Gastroesophageal sphincter (tissue), 4 donors: ENCODE measurements around the gene DST. TPM values are rescaled to one million over a fixed set of nuclear protein-coding genes. Genes with fewer than 3 reads are reported as not detected.

Experiments used
- ATAC-seq: fragments of 150-250 bp; one replicate; pipeline ENCODE4 v1.9.1; 2016; ENCODE audit warnings: mild to moderate bottlenecking, moderate library complexity
- H3K27ac ChIP-seq, 4 donors: fragments of 200-600 bp; sonication (generic) in 3 of 4; 1 replicate in 3 of 4; 2 replicates in 1 of 4; pipeline ENCODE4 v1.5.1; 2016 to 2019
- H3K27me3 ChIP-seq: fragments of 200-600 bp; sonication (generic); one replicate; pipeline ENCODE4 v1.5.1; 2019
- H3K36me3 ChIP-seq, 2 donors: fragments of 200-600 bp; sonication (generic); one replicate each; pipeline ENCODE4 v1.5.1; 2019; ENCODE audit warnings: control low read depth in 1 of 2
- H3K4me1 ChIP-seq, 3 donors: fragments of 200-600 bp; sonication (generic); 1 replicate in 2 of 3; 2 replicates in 1 of 3; pipeline ENCODE4 v1.5.1; 2016 to 2019; ENCODE audit warnings: control low read depth in 2 of 3
- H3K4me3 ChIP-seq, 2 donors: fragments of 200-600 bp; sonication (generic); one replicate each; pipeline ENCODE4 v1.5.1; 2019; ENCODE audit warnings: mild to moderate bottlenecking in 1 of 2, moderate library complexity in 1 of 2
- H3K9me3 ChIP-seq, 3 donors: fragments of 200-600 bp; sonication (generic); one replicate each; pipeline ENCODE4 v1.5.1; 2017 to 2019; ENCODE audit warnings: control low read depth in 2 of 3
- EP300 ChIP-seq: sonication (generic); formaldehyde crosslinking; IDR thresholded peaks from one replicate; pipeline ENCODE4 v1.6.1; 2017; ENCODE audit warnings: antibody characterized with exemption, mild to moderate bottlenecking
- POLR2A ChIP-seq, 2 donors: fragments of 450-650 bp; IDR thresholded peaks; one replicate each; pipeline ENCODE4 v1.6.1; 2017; ENCODE audit warnings: antibody characterized with exemption in 2 of 2, mild to moderate bottlenecking in 2 of 2, moderate library complexity in 1 of 2
- POLR2AphosphoS5 ChIP-seq: sonication (generic); formaldehyde crosslinking; IDR thresholded peaks from one replicate; pipeline ENCODE4 v1.6.1; 2017; ENCODE audit warnings: antibody characterized with exemption
- WGBS, 2 donors: methylation state at CpG; one replicate each; pipeline ENCODE4 v1.1.5; 2018; ENCODE audit warnings: low coverage in 1 of 2; 5-methylcytosine and 5-hydroxymethylcytosine counted together
- total RNA-seq, 4 donors: library from RNA; depleted of rRNA; stranded (reverse); fragments of >200 nt; gene quantifications; one replicate each; pipeline ENCODE4 v1.1.0, GENCODE V29; 2016
- TF ChIP-seq, protein P1 (sequence below), 4 experiments: fragments of 200-600 bp in 2 of 4; fragments of 450-650 bp in 2 of 4; sonication (generic) in 1 of 4; IDR thresholded peaks; one replicate each; pipeline ENCODE4 v1.5.1; 2017 to 2019; ENCODE audit warnings: antibody characterized with exemption in 4 of 4, mild to moderate bottlenecking in 2 of 4, moderate library complexity in 2 of 4

The DST gene
- total RNA-seq, 4 donors from 2014 or later: 442 to 716 (median 661) TPM

DNA sequence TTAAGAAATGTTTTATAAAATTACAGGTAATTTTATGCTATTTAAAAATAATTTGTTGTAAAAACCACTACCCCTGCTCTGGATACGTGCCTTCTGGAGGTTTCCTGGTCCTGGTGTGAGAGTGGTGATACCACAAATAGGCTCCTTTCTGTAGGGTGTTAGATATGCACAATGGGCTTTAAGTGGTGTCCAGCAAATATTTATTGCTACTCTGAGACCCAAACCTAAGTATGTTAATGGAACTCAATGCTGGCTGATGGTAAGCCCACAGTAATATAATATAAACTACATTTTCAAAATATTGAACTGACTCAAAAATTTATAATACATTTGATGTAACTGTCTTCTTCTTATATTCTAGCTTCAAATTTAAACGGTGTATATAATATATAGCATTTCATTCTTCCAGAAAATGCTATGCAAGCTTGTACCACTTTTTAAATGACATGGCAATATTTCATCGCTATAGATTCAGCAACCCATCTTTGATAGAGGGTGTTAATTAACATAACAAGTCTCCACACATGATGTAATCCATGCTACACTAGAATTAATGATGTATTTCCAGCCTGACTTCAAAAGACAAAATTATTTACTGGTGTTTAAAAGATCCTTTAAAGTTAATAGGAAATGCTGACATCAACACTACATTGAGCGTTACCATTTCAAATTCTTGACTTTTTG, 161.9 kb downstream of the DST start:
- no peak for ATAC-seq
- peaks cover 7 to 77% of the 10 kb centered on the region in 2 donors for H3K36me3 ChIP-seq

DNA sequence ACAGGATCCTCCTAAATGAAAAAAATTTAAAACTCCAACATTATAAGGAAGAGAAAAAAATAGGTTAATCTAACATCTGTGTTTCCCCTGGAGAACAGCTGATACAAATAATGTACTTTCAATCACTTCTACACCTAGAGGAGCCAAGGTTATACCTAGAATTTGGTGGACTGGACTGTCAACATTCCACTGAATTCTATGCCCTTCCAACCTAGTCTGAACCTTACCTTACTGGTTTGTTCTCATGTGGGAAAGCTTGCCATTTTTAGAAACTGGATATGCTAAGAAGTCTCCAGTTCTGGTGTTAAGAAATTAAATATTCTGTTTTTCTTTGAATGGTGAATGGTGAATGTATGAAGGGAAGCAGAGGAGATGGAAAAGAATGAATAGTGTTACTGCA, 162.4 kb downstream of the DST start:
- H3K4me1 ChIP-seq: peaks cover 2 to 74% (median 4%) of the 10 kb centered on the region in 3 donors
- H3K4me3 ChIP-seq: no peak overlapping the region
- TF ChIP-seq POLR2AphosphoS5 (no peak), EP300 (no peak), POLR2A (IDR thresholded peaks at IDR 0.05) (no peak)
- TF ChIP-seq, protein P1, sequence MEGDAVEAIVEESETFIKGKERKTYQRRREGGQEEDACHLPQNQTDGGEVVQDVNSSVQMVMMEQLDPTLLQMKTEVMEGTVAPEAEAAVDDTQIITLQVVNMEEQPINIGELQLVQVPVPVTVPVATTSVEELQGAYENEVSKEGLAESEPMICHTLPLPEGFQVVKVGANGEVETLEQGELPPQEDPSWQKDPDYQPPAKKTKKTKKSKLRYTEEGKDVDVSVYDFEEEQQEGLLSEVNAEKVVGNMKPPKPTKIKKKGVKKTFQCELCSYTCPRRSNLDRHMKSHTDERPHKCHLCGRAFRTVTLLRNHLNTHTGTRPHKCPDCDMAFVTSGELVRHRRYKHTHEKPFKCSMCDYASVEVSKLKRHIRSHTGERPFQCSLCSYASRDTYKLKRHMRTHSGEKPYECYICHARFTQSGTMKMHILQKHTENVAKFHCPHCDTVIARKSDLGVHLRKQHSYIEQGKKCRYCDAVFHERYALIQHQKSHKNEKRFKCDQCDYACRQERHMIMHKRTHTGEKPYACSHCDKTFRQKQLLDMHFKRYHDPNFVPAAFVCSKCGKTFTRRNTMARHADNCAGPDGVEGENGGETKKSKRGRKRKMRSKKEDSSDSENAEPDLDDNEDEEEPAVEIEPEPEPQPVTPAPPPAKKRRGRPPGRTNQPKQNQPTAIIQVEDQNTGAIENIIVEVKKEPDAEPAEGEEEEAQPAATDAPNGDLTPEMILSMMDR (IDR thresholded peaks at IDR 0.05): no peak
- no peak for ATAC-seq
- no peaks in the 10 kb centered on the region for H3K27me3 ChIP-seq
- H3K9me3 ChIP-seq: no peaks in the 10 kb centered on the region
- H3K27ac ChIP-seq: no peak overlapping the region
- peaks cover 13 to 77% of the 10 kb centered on the region in 2 donors for H3K36me3 ChIP-seq

More for the DNA sequence above, 161.9 kb downstream of the DST start:
- 72 to 78% methylated on average over 3 to 4 of the region's 4 CpGs for WGBS, 2 donors
- Histone ChIP-seq H3K4me3 (no peak overlapping the region), H3K4me1 (peaks cover 2 to 69% (median 4%) of the 10 kb centered on the region in 3 donors), H3K9me3 (no peaks in the 10 kb centered on the region), H3K27ac (no peak overlapping the region), H3K27me3 (no peaks in the 10 kb centered on the region)
- TF ChIP-seq, protein P1 (IDR thresholded peaks at IDR 0.05): no peak
- TF ChIP-seq POLR2A (IDR thresholded peaks at IDR 0.05): no peak
- no peak for TF ChIP-seq POLR2AphosphoS5
- TF ChIP-seq EP300: no peak

DNA sequence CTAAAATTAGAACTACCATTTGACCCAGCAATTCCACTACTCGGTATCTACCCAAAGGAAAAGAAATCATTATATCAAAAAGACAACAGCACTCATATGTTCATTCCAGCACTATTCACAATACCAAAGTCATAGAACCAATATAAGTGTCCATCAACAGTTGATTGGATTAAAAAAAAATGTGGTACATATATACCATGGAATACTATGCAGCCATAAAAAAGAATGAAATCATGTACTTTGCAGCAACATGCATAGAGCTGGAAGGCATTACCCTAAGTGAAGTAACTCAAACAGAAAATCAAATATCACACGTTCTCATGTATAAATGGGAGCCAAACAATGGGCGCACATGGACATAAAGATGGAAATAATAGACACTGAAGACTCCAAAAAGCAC, 163.3 kb downstream of the DST start:
- WGBS, 2 donors: 95 to 97% methylated on average over 3 of the region's 3 CpGs
- Histone ChIP-seq H3K36me3 (peaks cover 13 to 82% of the 10 kb centered on the region in 2 donors), H3K9me3 (no peaks in the 10 kb centered on the region), H3K4me1 (peaks cover 2 to 66% (median 4%) of the 10 kb centered on the region in 3 donors), H3K27ac (no peak overlapping the region), H3K4me3 (no peak overlapping the region), H3K27me3 (no peaks in the 10 kb centered on the region)
- TF ChIP-seq POLR2AphosphoS5: no peak
- TF ChIP-seq, protein P1 (IDR thresholded peaks at IDR 0.05): no peak
- TF ChIP-seq POLR2A (IDR thresholded peaks at IDR 0.05): no peak
- ATAC-seq: no peak

DNA sequence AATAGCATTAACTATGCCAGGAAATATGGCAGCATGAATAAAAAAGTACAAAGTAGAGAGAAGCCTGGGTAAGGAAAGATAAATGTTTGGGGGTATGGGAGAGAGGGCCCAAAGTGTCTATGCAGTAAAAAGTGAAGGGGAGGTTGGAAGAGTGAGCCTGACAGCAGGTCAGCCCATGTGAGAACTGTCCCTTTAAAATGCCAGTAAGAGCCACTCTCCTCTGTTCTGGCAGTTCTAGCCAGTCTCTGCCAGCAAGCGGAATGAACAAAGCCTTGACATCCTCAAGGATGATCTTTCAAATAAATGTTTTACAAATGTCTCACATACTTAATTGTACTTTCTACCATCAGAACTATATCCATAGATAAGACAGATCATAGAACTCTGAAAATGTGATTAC, 164.5 kb downstream of the DST start:
- ATAC-seq: no peak

More for the DNA sequence above, 164.5 kb downstream of the DST start:
- Histone ChIP-seq H3K36me3 (peaks cover 13 to 93% of the 10 kb centered on the region in 2 donors), H3K4me1 (peaks cover 2 to 54% (median 4%) of the 10 kb centered on the region in 3 donors), H3K9me3 (no peaks in the 10 kb centered on the region), H3K27ac (no peak overlapping the region), H3K27me3 (no peaks in the 10 kb centered on the region), H3K4me3 (no peak overlapping the region)
- no peak for TF ChIP-seq EP300
- TF ChIP-seq POLR2A (IDR thresholded peaks at IDR 0.05): no peak
- TF ChIP-seq POLR2AphosphoS5: no peak
- TF ChIP-seq, protein P1 (IDR thresholded peaks at IDR 0.05): no peak
- 67 to 70% methylated on average over 1 of the region's 1 CpG for WGBS, 2 donors
